ENCODE data around the gene B4GALT1. TPM values are rescaled to one million over a fixed set of nuclear protein-coding genes. Genes with fewer than 3 reads are reported as not detected.

Gene B4GALT1
- total RNA-seq, 2 experiments from 2014 or later = 12.8 to 38.7 TPM

DNA sequence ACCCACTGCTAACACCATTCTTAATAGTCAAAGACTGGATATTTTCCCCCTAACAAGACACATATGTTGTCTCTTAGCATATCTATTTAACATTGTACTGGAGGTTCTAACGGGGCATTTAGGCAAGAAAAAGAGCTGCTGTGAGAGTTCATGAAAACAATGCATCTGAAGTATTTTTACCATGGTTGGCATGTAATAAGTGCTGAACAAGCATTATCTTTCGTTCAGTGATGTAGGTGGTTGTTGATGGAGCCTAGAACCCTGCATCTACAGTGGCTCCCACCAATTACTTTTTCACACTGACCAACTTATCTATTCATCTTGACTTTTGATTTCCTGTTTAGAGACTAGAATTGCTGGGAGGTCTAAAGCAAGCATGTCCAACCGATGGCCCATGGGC lies 12.8 kb downstream of the B4GALT1 start:
- H3K4me3 ChIP-seq (ENCODE audit: low read depth, low read length, poor library complexity, severe bottlenecking) = peak overlapping the region; percentile 10
- no peaks in the 10 kb centered on the region for H3K9me3 ChIP-seq (ENCODE audit: low read length)
- intact Hi-C loops (cut with micrococcal nuclease; ENCODE audit: unreplicated experiment) = loop anchor here (10.0 kb wide), 1 partner anchor 140 kb away; the partner anchor contains the start of gene NFX1
- H3K36me3 ChIP-seq (ENCODE audit: insufficient read depth, low read length) = no peaks in the 10 kb centered on the region
- peak overlapping the region; percentile 14 for H3K27ac ChIP-seq (ENCODE audit: low read depth, low read length, poor library complexity, severe bottlenecking)
- H3K79me2 ChIP-seq (ENCODE audit: insufficient read depth, low read depth, low read length) = peaks cover 94% of the 10 kb centered on the region
- ChIA-PET CTCF (ENCODE audit: unreplicated experiment) (interaction anchor here (0.6 kb wide), 1 partner anchor 18 kb away, joined by 3 read pairs; no protein-coding TSS in a partner anchor), POLR2A (interaction anchor here (0.7 kb wide), 1 partner anchor 81 kb away, joined by 3 read pairs; no protein-coding TSS in a partner anchor)
- H2AFZ ChIP-seq (ENCODE audit: low read length) = no peak overlapping the region
- H3K4me1 ChIP-seq (ENCODE audit: insufficient read depth, low read length, poor library complexity, severe bottlenecking) = peaks cover 57% of the 10 kb centered on the region
- no peak for TF ChIP-seq EZH2phosphoT487 (IDR thresholded peaks at IDR 0.05; ENCODE audit: borderline replicate concordance, low read depth, low read length)
- no peak for TF ChIP-seq CTCF (conservative IDR thresholded peaks at IDR 0.05; ENCODE audit: low read length)
- DNase-seq (ENCODE audit: low spot score) = no peak
- H4K20me1 ChIP-seq (ENCODE audit: insufficient read depth, low read length) = peaks cover 17% of the 10 kb centered on the region
- BruUV-seq (replicated peaks) = no TSS peak
- H3K4me2 ChIP-seq (ENCODE audit: low read length) = peak overlapping the region; percentile 57
- no peaks in the 10 kb centered on the region for H3K9me2 ChIP-seq (ENCODE audit: insufficient read depth, low read length)

GRCh38 chr9:33153666-33154065 lies 13.5 kb downstream of the B4GALT1 start:
- Histone ChIP-seq H3K4me1 (ENCODE audit: insufficient read depth, low read length, poor library complexity, severe bottlenecking) (peaks cover 50% of the 10 kb centered on the region), H4K20me1 (ENCODE audit: insufficient read depth, low read length) (peaks cover 17% of the 10 kb centered on the region), H3K27ac (ENCODE audit: low read depth, low read length, poor library complexity, severe bottlenecking) (peak overlapping the region; percentile 56), H3K4me3 (ENCODE audit: low read depth, low read length, poor library complexity, severe bottlenecking) (peak overlapping the region; percentile 39), H3K9me2 (ENCODE audit: insufficient read depth, low read length) (no peaks in the 10 kb centered on the region), H2AFZ (ENCODE audit: low read length) (no peak overlapping the region), H3K9me3 (ENCODE audit: low read length) (no peaks in the 10 kb centered on the region), H3K36me3 (ENCODE audit: insufficient read depth, low read length) (no peaks in the 10 kb centered on the region), H3K4me2 (ENCODE audit: low read length) (peak overlapping the region; percentile 57), H3K79me2 (ENCODE audit: insufficient read depth, low read depth, low read length) (peaks cover 91% of the 10 kb centered on the region)
- intact Hi-C loops (cut with micrococcal nuclease; ENCODE audit: unreplicated experiment) = loop anchor here (10.0 kb wide), 1 partner anchor 141 kb away; the partner anchor contains the start of gene NFX1
- TF ChIP-seq EZH2phosphoT487 (IDR thresholded peaks at IDR 0.05; ENCODE audit: borderline replicate concordance, low read depth, low read length) (no peak), CTCF (conservative IDR thresholded peaks at IDR 0.05; ENCODE audit: low read length) (no peak)
- ChIA-PET CTCF (ENCODE audit: unreplicated experiment) (no interaction called here), POLR2A (no interaction called here)
- peak; percentile 39 for DNase-seq (ENCODE audit: low spot score)
- BruUV-seq (replicated peaks) = no TSS peak

DNA sequence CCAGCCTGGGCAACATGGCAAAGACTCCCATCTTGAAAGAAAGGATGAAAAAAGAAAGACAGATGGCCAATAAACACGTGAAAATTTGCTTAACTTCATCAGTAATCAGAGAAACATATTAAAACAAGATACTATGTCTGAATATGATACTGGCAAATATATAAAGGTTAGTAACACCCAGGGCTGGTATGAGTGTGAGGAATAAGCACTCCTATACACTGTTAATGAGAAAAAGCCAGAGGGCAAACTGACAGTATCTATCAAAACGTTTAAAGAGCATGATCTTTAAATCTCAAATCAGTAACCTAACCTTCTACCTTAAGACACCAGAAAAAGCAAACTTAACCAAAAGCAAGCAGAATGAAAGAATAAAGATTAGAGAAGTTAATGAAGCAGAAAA lies 14.1 kb downstream of the B4GALT1 start:
- H3K79me2 ChIP-seq (ENCODE audit: insufficient read depth, low read depth, low read length) = peaks cover 91% of the 10 kb centered on the region
- ChIA-PET POLR2A (interaction anchor here (0.8 kb wide), 1 partner anchor 23 kb away, joined by 3 read pairs; no protein-coding TSS in a partner anchor), CTCF (ENCODE audit: unreplicated experiment) (no interaction called here)
- no peaks in the 10 kb centered on the region for H3K9me3 ChIP-seq (ENCODE audit: low read length)
- H4K20me1 ChIP-seq (ENCODE audit: insufficient read depth, low read length) = peaks cover 18% of the 10 kb centered on the region
- DNase-seq (ENCODE audit: low spot score) = no peak
- H3K27ac ChIP-seq (ENCODE audit: low read depth, low read length, poor library complexity, severe bottlenecking) = peak overlapping the region; percentile 56
- intact Hi-C loops (cut with micrococcal nuclease; ENCODE audit: unreplicated experiment) = loop anchor here (10.0 kb wide), 1 partner anchor 142 kb away; the partner anchor contains the start of gene NFX1
- no peaks in the 10 kb centered on the region for H3K36me3 ChIP-seq (ENCODE audit: insufficient read depth, low read length)
- H2AFZ ChIP-seq (ENCODE audit: low read length) = no peak overlapping the region
- H3K4me1 ChIP-seq (ENCODE audit: insufficient read depth, low read length, poor library complexity, severe bottlenecking) = peaks cover 47% of the 10 kb centered on the region
- no peak for TF ChIP-seq EZH2phosphoT487 (IDR thresholded peaks at IDR 0.05; ENCODE audit: borderline replicate concordance, low read depth, low read length)
- no peak for TF ChIP-seq CTCF (conservative IDR thresholded peaks at IDR 0.05; ENCODE audit: low read length)
- no peaks in the 10 kb centered on the region for H3K9me2 ChIP-seq (ENCODE audit: insufficient read depth, low read length)
- H3K4me3 ChIP-seq (ENCODE audit: low read depth, low read length, poor library complexity, severe bottlenecking) = no peak overlapping the region
- no TSS peak for BruUV-seq (replicated peaks)
- H3K4me2 ChIP-seq (ENCODE audit: low read length) = peak overlapping the region; percentile 57

All from OCI-LY7 (cell line).